IPS-NIHi7 (cell line): ENCODE data around the gene IL11RA.

Source experiments
- DNase-seq: peaks from one replicate; pipeline ENCODE4 v3.0.0; 2012; ENCODE audit warnings: mixed read lengths; ENCODE audit errors: extremely low spot score

Gene IL11RA

DNA sequence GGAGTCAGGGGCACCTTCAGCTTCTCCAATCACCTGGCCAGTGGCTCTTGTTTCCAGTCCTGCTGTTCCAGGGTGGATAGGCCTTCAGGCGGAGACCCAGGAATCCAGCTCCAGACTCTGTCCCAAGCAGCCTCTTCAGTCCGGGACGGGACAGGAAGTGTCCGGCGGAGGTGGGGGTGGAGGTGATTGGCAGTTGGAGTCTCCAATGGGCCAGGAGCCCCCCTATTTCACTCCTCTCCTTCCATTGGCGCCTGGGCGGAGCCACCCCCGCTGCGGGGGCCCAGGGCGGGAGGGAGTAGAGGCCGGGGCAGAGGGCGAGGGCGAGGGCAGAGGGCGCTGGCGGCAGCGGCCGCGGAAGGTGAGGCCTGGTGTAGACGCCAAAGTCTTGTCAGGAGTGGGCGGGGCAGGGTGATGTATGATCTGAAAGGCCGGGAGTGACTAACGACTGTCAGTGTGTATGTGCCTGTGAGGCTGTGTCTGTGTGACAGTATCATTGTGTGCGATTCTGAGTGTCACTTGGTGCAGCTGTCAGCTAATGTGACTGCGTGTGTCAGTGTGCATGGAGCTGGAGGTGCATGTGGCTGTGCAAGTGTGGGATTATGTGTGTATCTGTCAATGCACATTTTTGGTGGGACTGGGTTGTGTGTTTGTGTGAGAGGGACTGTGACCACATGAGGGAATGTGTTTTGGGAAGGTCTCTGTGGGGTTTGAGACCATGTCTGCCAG lies at the start of gene IL11RA:
TSS of gene IL11RA (plus strand) at position 310 of the 726 bp plus-strand sequence. CDS start 3,033 bp downstream, outside the sequence.
- DNase-seq, result peak; percentile 95

DNA sequence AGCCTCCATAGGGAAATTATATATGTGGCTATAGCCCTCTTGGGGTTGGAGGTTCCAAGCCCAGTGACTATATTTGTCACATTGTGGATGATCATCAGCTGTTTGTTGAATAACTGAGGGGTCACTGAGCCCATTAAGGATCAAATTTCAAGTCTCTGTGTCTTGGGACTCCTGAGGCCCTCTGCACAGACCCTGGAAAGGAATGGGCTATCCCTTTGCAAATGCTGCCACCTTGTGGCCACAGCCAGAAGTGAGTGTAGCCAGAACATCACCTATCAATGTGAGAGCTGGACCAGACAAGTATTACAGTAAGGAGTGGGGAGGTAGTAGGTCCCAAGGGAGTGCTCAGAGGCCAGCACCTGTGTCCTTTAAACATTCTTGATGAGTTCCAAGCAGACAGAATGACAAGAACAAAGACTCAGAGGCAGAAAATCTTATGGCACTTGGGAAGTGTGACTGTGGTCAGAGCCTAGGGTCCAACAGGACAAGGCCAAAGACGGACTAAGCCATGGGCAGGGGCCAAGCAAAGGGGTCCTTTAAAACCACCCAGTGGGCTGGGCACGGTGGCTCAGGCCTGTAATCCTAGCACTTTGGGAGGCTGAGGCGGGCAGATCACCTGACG lies 48.3 kb upstream of the IL11RA start:
- peak; percentile 90 for DNase-seq

DNA sequence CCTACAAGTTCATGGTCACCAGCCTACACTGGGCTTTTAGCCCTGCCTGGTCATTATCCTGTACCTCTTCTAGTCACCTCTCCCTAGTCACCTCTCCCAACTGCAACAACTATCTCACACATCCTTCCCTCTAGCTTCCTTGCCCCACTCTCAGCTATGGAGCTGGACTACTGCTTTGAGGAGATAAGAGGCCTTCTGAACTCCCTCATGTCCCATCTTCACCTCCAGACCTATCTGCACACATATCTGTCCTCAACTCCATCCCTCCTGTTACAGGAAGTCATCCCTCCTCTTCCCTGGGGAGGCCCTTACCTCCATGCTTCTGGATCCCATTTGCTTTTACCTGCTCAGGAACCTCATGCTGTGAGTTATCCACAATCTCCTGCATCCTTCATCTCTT lies 45.8 kb upstream of the IL11RA start:
- DNase-seq, result no peak

DNA sequence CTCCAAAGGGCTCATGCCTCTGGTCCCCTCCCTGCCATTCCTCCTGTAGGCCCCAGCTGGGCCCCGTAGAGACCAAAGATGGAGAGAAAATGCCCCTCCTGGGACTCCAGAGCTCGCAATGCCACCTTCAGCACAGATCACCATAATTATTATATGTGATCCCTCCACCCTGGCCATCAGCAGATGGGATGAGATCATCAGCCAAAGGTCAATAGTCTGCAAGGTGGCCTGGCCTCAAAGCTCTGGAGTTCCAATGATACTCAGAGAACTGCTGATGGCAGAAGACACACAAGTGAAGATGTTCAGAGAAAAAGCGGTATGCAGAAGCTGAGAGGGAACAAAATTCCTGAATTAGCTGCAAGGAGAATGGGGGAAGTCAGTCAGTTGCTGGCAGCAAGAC lies 45.1 kb upstream of the IL11RA start:
- no peak for DNase-seq

DNA sequence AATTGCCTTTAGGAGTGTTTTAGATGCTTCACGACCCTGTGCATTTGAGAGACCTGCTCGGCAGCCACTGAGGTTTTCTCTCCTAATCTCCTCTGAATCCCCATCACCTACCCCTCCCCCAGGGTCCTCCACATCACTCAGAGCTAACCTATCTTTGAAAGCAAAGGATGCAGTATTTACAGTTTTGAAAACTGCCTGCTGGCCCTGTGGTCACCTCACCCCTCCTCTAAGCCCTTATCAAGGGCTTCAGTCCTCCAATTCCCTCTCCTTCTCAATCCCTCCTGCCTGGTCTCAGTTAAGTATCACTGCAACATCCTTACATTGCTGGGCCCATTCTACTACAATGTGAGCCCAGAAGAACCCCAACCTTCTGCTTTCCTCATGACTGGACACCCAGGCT lies 44.7 kb upstream of the IL11RA start:
- DNase-seq, result no peak

DNA sequence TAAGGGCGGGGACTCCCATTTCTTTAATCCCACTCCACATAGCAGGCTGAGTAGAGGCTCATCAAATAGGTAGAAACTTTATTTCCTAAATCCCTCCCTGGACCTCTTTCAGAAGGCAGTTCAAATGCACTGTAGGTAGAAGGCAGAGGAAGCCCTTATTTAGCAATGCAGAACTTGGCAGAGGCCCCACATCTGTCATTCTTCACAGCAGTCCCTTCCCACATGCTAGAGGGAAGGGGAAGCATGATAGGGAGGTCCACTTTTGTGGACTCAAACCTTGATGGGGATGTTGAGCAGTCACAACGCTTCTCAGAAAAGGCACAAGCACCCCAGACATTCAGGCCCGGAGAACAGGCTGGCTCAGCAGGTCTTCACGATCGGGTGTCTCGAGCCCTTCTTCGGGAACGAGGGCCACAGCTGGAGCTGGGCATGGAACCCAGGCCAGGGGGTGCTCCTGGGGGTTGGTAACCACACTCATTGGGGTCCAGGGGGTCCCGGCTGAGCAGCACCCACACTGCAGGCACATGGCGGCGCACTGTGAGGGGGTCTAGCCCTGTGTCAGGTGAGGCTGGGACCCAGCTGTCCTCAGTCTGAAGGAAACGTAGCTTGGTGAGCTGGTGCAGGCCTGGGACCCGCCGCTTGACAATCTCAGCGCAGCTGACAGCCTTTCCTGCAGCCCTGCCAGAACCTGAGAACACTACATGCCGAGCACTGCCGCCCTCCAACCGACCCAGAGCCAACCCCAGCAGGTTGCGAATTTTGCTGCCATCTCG lies 41.4 kb upstream of the IL11RA start:
- no peak for DNase-seq

DNA sequence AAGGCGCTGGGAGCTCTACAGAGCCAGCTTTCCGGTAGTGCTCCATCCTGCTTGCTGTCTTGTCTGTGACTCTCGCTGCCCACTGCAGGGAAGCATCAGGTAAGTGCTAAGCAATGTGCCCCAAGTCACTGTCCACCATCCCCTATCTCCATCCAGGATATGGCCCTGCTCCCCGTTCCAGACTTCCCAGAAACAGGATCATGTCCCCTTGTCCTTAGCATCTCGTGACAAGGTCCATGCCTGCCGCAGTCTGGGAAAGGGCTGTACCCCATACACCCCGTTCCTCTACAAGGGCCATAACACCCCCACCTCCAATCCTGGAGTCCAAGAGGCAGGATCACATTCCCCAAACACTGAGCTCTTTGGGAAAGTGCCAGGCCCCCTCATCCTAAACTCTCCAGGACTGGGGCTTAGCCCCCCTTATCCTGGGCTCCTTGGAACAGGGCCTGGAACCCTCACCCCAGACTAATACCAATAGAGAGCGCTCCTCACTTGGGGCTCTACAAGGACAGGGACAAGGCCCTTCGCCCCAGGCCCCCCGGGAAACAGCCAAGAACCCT lies 40.7 kb upstream of the IL11RA start:
- DNase-seq, result no peak

DNA sequence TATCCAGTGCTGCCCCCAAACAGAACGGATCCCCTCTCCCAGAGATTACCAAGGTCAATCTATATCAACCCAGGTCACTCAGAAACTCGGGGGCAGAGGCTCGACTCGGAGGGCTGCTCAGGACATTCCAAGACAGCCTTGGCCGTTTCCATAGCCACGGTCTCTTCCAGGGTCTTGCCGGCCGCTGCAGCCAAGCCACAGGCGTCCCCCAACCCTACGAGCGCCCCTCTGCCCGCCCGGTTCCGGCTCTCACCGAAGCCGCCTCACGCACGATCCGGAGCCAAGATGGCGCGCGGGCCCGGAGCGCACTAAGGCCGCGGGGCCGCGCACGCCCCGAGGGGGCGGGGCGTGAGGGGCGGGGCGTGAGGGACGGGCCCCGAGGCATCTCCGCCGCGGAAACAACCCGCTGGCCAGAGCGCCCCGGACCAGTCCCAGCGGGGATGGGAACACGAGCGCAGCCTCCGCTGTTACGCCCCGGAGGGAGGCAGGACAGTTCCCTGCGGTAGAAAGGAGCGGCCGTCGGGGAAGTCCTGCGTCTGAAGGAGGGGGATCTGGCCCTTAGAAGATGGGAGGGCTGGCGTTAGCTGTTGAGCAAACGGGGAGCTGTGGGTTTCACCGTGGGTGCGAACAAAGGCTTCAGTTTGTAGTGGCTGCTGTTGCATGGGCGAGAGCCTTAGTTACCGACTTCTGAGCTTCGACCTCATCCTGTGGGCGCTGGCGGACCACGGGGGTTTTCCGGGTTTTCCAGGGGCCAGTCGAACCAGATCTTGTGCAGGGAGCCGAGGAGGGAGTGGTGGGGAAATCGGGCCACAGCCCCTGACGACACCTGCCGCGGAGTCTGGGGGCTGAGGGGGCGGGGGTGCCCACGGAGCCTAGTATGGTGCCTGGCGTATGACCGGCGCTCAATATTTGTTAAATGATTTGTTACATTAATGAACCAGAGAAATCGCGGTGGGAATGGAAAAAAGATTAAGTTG lies 39.9 kb upstream of the IL11RA start, which contains the start of gene RPP25L:
TSS of gene RPP25L (minus strand) at position 287 of the 977 bp plus-strand sequence. CDS start 801 bp downstream, outside the sequence.
- peak; percentile 94 for DNase-seq

DNA sequence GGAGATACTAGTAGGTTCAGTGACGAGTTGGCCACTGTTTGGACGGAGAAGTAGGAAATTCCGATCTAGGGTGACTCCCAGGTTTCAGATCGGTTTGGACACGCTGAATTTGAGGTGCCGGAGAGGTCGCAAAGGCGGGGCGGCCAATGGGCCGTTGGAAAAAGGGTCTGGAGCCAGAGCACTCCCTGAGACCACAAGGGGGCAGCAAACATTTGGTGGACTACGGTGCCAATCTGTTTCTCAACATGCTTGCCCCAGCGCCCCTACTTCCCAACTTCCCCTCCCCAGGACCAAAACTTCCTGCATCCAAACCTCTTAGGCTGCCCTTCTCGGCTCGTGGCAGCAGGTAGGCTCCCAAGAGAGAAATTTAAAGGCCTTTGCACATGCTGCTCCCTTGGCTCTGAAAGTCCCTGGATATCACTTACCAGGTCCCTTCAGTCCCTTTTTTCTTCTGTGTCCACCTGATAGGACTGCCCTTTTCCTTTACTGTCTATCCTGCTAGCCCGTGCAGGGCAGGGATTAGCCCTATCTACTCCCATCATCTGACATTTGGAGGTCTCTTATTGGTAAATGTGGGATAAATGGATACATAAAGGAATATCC lies 39.1 kb upstream of the IL11RA start:
- peak; percentile 87 for DNase-seq

DNA sequence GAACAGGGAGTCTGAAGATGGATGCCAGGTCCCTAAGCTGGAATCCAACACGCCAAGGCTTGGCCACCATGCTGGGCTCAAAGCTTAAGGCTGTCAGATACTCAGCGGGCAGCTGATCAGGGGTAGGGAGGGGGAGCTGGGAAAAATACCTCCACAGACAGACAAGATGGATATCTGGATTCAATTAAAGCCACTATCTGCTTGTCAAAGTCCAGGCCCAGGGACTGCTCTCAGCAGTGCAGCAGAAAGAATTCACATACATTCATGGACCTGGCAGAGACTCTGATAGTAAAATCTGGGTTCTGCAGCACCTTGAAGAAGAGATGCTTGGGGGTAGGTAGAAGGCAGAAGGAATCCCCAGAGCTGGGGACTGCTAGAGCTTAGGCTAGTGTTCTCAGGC lies 36.9 kb upstream of the IL11RA start:
- DNase-seq, result no peak

DNA sequence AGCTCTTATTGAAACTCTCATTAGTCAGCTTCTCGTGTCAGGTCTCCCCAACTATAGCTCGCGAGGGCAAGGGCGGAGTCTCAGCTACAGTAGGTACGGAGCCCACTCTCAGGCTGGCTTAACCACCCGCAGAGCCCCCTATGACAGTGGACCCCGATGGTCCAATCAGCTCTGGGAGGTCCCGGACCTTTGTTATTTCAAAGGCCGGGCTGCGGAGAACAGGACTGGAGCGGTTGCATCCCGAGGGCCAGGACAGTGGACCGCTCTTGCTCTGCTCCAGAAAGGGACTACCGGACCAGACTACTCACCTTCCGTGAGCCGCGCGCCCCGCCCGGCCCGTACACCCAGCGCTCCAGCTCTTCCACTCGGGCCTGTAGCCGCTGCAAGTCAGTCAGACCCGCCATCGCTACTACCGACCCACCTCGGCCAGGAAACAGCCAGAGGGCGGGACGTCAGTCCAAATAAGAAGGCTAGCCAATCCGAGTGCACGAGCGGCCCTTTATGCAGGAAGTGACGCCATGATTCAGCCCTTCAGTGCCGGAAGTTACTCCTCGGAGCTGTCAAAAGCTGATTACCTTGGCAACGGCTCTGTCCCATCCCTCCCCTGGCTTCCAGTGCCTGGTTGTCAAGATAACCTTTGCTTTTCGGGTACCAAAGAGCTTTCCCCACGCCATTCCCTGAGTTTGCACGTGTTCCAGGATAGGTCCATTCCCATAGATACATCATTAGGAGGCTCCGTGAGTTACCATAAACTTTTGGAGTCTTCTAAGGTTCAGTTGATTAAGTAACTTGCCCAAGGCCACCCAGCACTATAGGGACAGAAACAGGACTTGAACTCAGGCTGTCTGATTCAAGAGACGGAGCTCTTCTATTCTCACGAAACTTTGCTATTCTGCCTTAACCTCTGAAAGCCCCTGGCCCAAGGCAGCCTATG lies 31.7 kb upstream of the IL11RA start, which contains the start of gene DCTN3:
TSS of gene DCTN3 (minus strand) at position 435 of the 934 bp plus-strand sequence. CDS start at position 404, 31 bp downstream.
- peak; percentile 96 for DNase-seq

DNA sequence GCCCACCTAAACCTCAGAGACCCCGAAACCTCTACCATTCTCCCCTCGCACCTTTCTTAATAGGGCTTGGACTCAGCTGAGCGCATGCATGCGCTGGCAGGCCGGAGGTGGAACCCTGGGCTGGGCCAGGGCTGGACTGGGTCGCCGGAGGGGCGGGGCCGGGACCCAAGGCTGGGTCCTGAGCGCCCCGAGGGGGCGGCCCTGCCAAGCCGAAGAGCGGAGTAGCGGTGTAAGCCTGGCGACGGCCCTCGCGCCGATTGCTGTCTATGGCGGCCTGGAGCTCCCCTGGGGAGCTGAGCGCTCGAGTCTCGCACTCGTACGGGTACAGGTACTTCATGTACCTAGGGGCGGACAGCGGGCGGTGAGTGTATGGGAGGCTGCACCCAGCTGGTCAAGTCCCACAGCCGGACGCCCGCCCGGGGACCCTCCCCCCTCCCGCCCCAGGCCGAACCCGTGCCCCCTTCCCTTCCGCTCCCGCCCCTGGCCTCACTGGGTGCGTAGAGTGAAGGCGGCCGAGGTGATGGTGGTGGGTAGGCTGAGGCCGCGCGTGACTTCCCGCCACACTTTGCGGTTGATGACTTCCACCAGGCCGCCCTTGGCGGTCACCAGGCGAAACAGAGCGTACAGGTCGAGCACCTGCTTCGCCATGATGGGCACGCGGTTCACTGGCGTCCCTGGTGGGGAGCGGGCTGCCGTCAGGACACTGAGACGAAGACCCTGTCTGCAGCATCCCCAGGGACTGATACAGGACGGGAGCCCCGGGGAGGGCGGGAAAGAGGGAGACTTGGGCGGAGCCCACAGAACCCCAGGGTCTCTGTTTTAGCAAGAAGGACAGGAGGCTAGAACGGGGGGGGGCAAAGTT lies 28.4 kb upstream of the IL11RA start:
- no peak for DNase-seq

DNA sequence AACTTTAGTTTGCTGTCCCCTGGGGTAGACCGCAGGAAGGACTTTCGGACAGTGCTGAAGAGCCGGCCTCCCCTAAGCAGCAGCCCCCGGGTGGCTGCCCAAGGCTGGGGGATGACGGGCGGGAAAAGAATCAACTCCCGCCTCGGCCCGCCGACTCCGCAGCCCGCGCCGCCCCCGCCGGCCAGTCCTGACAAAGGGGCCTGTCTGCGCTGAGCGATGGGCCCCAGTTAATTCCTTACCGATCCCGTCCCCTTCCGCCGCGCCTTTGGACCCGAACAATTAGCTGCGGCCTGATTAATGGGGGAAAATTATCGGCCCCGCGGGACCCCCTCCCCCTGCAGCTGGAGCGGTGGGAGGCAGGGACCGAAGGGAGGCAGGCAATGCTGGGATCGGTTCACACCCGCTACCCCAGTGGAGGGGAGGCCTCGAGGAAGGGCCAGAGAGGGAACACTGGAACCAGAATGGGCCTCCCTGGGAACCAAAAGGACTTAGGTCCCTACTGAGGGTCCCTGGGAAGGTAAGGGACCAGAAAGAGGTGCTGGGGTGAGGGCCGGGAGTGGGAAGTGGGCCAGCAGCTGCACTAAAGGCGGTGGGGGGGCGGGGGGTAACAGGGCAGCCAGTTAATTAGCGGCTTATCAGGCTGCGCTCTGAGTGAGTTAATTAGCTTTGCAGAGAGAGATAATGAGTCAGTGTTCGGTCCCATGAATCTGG lies 27.4 kb upstream of the IL11RA start:
- DNase-seq, result no peak

DNA sequence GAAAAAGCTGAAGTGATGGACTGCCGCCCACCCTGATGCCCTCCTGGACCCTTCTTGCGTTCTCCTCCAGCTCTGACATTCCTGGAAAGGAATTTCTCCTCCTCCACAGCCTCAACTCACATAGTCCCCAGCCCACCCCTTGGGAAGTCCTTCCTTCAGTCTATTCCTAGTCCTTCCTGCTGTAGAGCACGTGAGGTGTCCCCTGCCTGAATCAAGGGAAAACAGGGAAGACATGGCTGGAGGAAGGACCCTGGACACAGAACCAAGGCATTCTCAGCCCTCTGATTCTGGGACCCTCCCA lies 26.8 kb upstream of the IL11RA start:
- no peak for DNase-seq

DNA sequence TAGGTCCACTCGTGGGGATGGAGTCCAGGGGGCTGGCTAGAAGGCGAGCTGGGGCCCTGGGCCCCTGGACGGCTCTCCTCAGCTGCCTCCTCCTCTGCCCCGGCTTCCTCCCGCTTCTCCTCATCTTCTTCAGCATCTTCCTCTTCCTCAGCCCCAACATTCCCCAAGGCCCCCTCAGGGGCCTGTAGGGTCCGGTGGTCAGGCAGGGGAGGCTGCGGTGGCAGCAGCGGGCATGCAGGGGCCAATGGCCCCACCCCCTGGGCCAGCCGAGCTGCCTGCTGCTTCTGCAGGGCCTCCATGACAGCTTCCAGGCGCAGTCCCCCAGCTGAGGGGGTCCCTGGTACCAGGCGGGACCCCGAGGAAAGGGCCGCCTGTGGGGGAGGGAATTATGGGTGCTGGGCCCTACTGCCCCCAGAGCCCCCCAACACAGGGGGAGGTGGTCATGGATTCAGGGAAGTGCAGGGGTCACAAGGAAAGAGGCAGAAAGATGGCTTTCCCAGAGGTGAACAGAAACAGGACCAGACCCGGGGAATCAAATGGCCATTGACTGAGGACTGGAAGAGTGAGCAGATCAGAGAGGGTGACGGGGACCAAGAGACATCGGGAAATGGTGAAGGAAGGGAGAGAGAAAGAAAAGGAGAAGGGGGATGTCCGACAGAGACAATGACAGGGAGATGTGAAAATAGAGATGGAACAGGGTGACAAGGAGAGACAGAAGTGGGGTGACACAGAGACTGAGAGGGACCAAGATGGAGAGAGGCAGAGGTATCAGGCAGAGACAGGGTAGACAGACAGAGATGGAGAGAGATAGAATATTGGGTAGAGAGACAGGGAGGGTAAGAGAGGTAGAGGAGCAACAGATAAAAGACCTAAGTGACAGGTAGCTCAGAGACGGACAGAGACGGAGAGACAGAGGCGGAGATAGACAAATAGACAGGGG lies 24.0 kb upstream of the IL11RA start:
- DNase-seq, result no peak

DNA sequence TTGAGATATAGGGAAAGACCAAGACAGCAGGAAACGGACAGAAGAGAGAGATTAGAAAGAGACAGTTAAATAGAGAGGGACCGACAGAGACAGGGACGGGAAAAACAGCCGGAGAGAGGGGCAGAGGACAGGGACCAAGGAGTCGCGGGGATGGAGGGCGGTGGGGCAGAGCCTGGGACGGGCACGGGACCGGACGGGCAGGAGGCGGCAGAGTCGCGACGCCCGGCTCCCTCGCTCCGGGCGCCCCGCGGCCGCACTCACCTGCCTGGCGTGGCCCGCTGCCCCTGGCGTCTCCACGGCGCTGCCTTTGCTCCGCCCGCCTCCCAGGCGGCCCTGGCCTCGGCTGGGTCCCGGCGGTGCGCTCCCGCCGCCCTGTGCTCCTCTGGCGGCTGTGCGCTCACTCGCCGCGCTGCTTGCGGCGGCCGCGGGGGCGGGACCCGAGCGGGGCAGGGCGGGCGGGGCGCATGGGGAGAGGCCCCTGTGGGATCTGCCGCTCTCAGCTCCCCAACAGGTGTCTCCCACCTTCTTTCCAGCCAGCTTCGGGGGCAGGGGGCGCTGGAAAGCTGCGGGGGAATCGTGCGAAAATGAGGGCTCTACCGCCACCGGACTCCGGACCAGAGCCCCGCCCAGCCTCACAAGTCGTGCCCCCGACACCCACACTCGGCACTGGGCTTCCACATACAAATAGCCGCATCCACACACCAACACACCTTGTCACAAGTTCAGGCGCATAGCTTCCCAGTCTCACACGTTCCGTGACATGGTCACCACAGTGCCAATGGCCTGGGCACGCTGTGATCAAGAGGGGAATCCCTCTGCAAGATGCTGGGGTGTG lies 23.1 kb upstream of the IL11RA start, which contains the start of gene ARID3C:
TSS of gene ARID3C (minus strand) at position 411 of the 835 bp plus-strand sequence. CDS start 1,052 bp downstream, outside the sequence.
- DNase-seq, result peak; percentile 52
